Ishikawa (cell line): Measurements from ENCODE around the gene RPS5.
A peak's percentile ranks its signal among the peaks of the same experiment; 100 is the strongest.

Experiments
- CEBPB ChIP-seq: IDR thresholded peaks from 2 replicates; pipeline ENCODE4 v1.6.1; 2012
- CREB1 ChIP-seq: IDR thresholded peaks from 2 replicates; pipeline ENCODE4 v1.6.1; 2012; ENCODE audit warnings: low read depth
- EGR1 ChIP-seq: IDR thresholded peaks from 2 replicates; pipeline ENCODE4 v1.6.1; 2012
- EP300 ChIP-seq: IDR thresholded peaks from 2 replicates; pipeline ENCODE4 v1.6.1; 2012; ENCODE audit warnings: borderline replicate concordance
- FOXM1 ChIP-seq: IDR thresholded peaks from 2 replicates; pipeline ENCODE4 v1.6.1; 2012; ENCODE audit warnings: low read depth, borderline replicate concordance
- MAX ChIP-seq: IDR thresholded peaks from 2 replicates; pipeline ENCODE4 v1.6.1; 2012
- NFIC ChIP-seq: IDR thresholded peaks from 2 replicates; pipeline ENCODE4 v1.6.1; 2012
- RAD21 ChIP-seq: IDR thresholded peaks from 2 replicates; pipeline ENCODE4 v1.6.1; 2012; ENCODE audit warnings: low read depth
- REST ChIP-seq: IDR thresholded peaks from 2 replicates; pipeline ENCODE4 v1.6.1; 2012; ENCODE audit warnings: low read depth, mild to moderate bottlenecking
- TAF1 ChIP-seq: IDR thresholded peaks from 2 replicates; pipeline ENCODE4 v1.6.1; 2012; ENCODE audit warnings: low read depth, mild to moderate bottlenecking
- TCF12 ChIP-seq: IDR thresholded peaks from 2 replicates; pipeline ENCODE4 v1.6.1; 2012; ENCODE audit warnings: low read depth
- TEAD4 ChIP-seq: IDR thresholded peaks from 2 replicates; pipeline ENCODE4 v1.6.1; 2012
- USF1 ChIP-seq: IDR thresholded peaks from 2 replicates; pipeline ENCODE4 v1.6.1; 2012
- YY1 ChIP-seq: IDR thresholded peaks from 2 replicates; pipeline ENCODE4 v1.6.1; 2012; ENCODE audit warnings: low read depth
- ZBTB7A ChIP-seq: IDR thresholded peaks from 2 replicates; pipeline ENCODE4 v1.6.1; 2012; ENCODE audit warnings: low read depth

The RPS5 gene

GRCh38 chr19:58346961-58347929 lies 39.8 kb upstream of the RPS5 start:
- TF ChIP-seq ZBTB7A (peak; percentile 89), NFIC (0 out of 2 replicates have a peak, but pooled peaks have one; percentile 14), CEBPB (no peak), TCF12 (no peak; the same call in 1 of the 2 replicates), YY1 (0 out of 2 replicates have a peak, but pooled peaks have one; percentile 43), TEAD4 (no peak), REST (0 out of 2 replicates have a peak, but pooled peaks have one; percentile 15), RAD21 (no peak), USF1 (peak; percentile 12; the same call in 1 of the 2 replicates), TAF1 (peak; percentile 31), MAX (peak; percentile 82), FOXM1 (no peak), EP300 (no peak), CREB1 (0 out of 2 replicates have a peak, but pooled peaks have one; percentile 55), EGR1 (no peak)

- 0 out of 2 replicates have a peak, but pooled peaks have one; percentile 45 for TF ChIP-seq CEBPB
Observed at GRCh38 chr19:58348080-58348479, 39.0 kb upstream of the RPS5 start.

GRCh38 chr19:58349590-58349989 lies 37.5 kb upstream of the RPS5 start:
- TF ChIP-seq TAF1 (no peak), EP300 (no peak), ZBTB7A (no peak), CEBPB (no peak), USF1 (no peak), NFIC (no peak), FOXM1 (no peak), YY1 (no peak), EGR1 (no peak), REST (no peak), RAD21 (no peak), TEAD4 (no peak), MAX (no peak), CREB1 (no peak), TCF12 (no peak)

- no peak for TF ChIP-seq EGR1
- no peak for TF ChIP-seq ZBTB7A
- no peak for TF ChIP-seq TEAD4
- no peak for TF ChIP-seq RAD21
- TF ChIP-seq CREB1 = no peak
- TF ChIP-seq MAX = no peak
- no peak for TF ChIP-seq CEBPB
- TF ChIP-seq YY1 = no peak
- TF ChIP-seq TCF12 = no peak
- TF ChIP-seq NFIC = no peak
- no peak for TF ChIP-seq EP300
- no peak for TF ChIP-seq FOXM1
- TF ChIP-seq REST = no peak
- no peak for TF ChIP-seq TAF1
- no peak for TF ChIP-seq USF1
Observed at GRCh38 chr19:58350001-58350861, 36.8 kb upstream of the RPS5 start.
